HEK293T (cell line): ENCODE results near the gene CBR4.
A peak's percentile ranks its signal among the peaks of the same experiment; 100 is the strongest.
"Not testable (repeated sequence)": the region's sequence is repeated elsewhere in the genome, so short reads cannot be mapped to it uniquely, and the experiment has no call there.

Source experiments
- CTCF ChIA-PET: fragments of 350-600 bp; formaldehyde crosslinking; extraction: SDS; loops from one replicate; lab custom pipeline; 2021; ENCODE audit warnings: antibody characterized with exemption, inconsistent platforms; lab: Yijun Ruan, JAX
- POLR2A ChIA-PET: fragments of 350-600 bp; formaldehyde crosslinking; extraction: SDS; loops from one replicate; lab custom pipeline; 2020; ENCODE audit warnings: antibody characterized with exemption, inconsistent platforms; lab: Yijun Ruan, JAX
- DNase-seq: peaks from one replicate; pipeline ENCODE4 v3.0.0; 2012; ENCODE audit warnings: mixed read lengths; ENCODE audit errors: extremely low spot score
- ARNT ChIP-seq: fragments of 450-650 bp; IDR thresholded peaks from 2 replicates; pipeline ENCODE4 v1.6.1; 2017; ENCODE audit warnings: mild to moderate bottlenecking
- BHLHE40 ChIP-seq: fragments of 450-650 bp; IDR thresholded peaks from 2 replicates; pipeline ENCODE4 v1.6.1; 2016; ENCODE audit warnings: mild to moderate bottlenecking, moderate library complexity, borderline replicate concordance
- CTBP1 ChIP-seq: fragments of 450-650 bp; IDR thresholded peaks from 2 replicates; pipeline ENCODE4 v1.6.1; 2016; ENCODE audit warnings: borderline replicate concordance
- FOXA1 ChIP-seq: fragments of 450-650 bp; IDR thresholded peaks from 2 replicates; pipeline ENCODE4 v1.6.1; 2016; ENCODE audit warnings: mild to moderate bottlenecking
- FOXK2 ChIP-seq: fragments of 450-650 bp; IDR thresholded peaks from 2 replicates; pipeline ENCODE4 v1.6.1; 2016; ENCODE audit warnings: mild to moderate bottlenecking
- FOXM1 ChIP-seq: fragments of 450-650 bp; IDR thresholded peaks from 2 replicates; pipeline ENCODE4 v1.6.1; 2017; ENCODE audit warnings: mild to moderate bottlenecking, borderline replicate concordance
- HDGF ChIP-seq: fragments of 450-650 bp; IDR thresholded peaks from 2 replicates; pipeline ENCODE4 v1.6.1; 2017; ENCODE audit warnings: antibody characterized with exemption, borderline replicate concordance
- L3MBTL2 ChIP-seq: fragments of 450-650 bp; conservative IDR thresholded peaks from 2 replicates; pipeline ENCODE4 v1.6.1; 2016; ENCODE audit warnings: mild to moderate bottlenecking
- LEF1 ChIP-seq: fragments of 450-650 bp; IDR thresholded peaks from 2 replicates; pipeline ENCODE4 v1.6.1; 2017; ENCODE audit warnings: mild to moderate bottlenecking, borderline replicate concordance
- NFRKB ChIP-seq: fragments of 450-650 bp; IDR thresholded peaks from 2 replicates; pipeline ENCODE4 v1.6.1; 2016; ENCODE audit warnings: mild to moderate bottlenecking, moderate library complexity
- SP1 ChIP-seq: fragments of 450-650 bp; IDR thresholded peaks from 2 replicates; pipeline ENCODE4 v1.6.1; 2017
- SUZ12 ChIP-seq: fragments of 450-650 bp; IDR thresholded peaks from 2 replicates; pipeline ENCODE4 v1.6.1; 2016; ENCODE audit warnings: mild to moderate bottlenecking
- TARDBP ChIP-seq: fragments of 450-650 bp; IDR thresholded peaks from 2 replicates; pipeline ENCODE4 v1.6.1; 2016
- ZNF384 ChIP-seq: fragments of 450-650 bp; IDR thresholded peaks from 2 replicates; pipeline ENCODE4 v1.6.1; 2016
- TF ChIP-seq, protein P1 (sequence below): fragments of 450-650 bp; IDR thresholded peaks from 2 replicates; pipeline ENCODE4 v1.6.1; 2016

Gene CBR4

GRCh38 chr4:168972596-168972995, 37.5 kb downstream of the CBR4 start:
- TF ChIP-seq FOXA1, result no peak
- no peak for TF ChIP-seq FOXK2
- TF ChIP-seq ZNF384, result no peak
- TF ChIP-seq SP1, result no peak
- TF ChIP-seq L3MBTL2, result no peak
- no peak for TF ChIP-seq HDGF
- TF ChIP-seq, protein P1, sequence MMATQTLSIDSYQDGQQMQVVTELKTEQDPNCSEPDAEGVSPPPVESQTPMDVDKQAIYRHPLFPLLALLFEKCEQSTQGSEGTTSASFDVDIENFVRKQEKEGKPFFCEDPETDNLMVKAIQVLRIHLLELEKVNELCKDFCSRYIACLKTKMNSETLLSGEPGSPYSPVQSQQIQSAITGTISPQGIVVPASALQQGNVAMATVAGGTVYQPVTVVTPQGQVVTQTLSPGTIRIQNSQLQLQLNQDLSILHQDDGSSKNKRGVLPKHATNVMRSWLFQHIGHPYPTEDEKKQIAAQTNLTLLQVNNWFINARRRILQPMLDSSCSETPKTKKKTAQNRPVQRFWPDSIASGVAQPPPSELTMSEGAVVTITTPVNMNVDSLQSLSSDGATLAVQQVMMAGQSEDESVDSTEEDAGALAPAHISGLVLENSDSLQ, result no peak
- no peak for TF ChIP-seq TARDBP
- TF ChIP-seq FOXM1, result no peak
- TF ChIP-seq ARNT, result no peak
- ChIA-PET CTCF (no interaction called here), POLR2A (interaction anchor here (0.9 kb wide), 1 partner anchor 37 kb away, joined by 4 read pairs; the partner anchor contains the start of gene CBR4)
- DNase-seq, result no peak

- DNase-seq, result no peak
- POLR2A ChIA-PET, result no interaction called here
These were observed 49.3 kb downstream of the CBR4 start for GRCh38 chr4:168960716-168961115.

DNA sequence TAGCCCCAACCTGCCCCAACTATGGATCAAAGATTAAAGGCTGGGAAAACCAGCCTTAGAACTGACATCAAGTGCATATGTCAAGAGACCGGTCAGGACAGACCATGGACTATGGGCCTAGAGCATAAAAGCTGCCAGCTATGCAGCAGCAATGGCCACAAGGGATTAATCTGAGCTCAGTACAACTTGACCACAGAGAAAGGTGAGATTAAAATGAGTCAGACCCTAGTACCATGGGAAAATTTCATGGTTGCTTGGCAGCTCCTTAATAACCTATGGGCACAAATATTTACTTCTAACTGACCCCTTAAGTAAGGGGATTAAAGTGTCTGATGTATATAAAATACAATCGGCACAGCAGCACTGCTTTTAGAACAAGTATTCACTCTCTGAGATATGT, 54.4 kb downstream of the CBR4 start:
- DNase-seq, result no peak
- TF ChIP-seq BHLHE40, result no peak
- no peak for TF ChIP-seq SP1
- TF ChIP-seq ZNF384, result no peak
- no peak for TF ChIP-seq FOXM1
- no peak for TF ChIP-seq TARDBP
- TF ChIP-seq SUZ12, result no peak
- TF ChIP-seq LEF1, result no peak
- no peak for TF ChIP-seq ARNT
- POLR2A ChIA-PET, result interaction anchor here (1.2 kb wide), 1 partner anchor 54 kb away, joined by 4 read pairs; the partner anchor contains the start of gene CBR4
- CTCF ChIA-PET, result interaction anchor here (0.7 kb wide), 1 partner anchor 55 kb away, joined by 3 read pairs; the partner anchor contains the start of gene CBR4

More at GRCh38 chr4:168960716-168961115, 49.3 kb downstream of the CBR4 start:
- TF ChIP-seq HDGF (no peak), NFRKB (no peak), CTBP1 (no peak), SUZ12 (no peak), L3MBTL2 (no peak), FOXK2 (no peak), FOXA1 (no peak), SP1 (no peak), LEF1 (no peak), TARDBP (no peak)
- CTCF ChIA-PET, result interaction anchor here (0.8 kb wide), 1 partner anchor 50 kb away, joined by 3 read pairs; no protein-coding TSS in a partner anchor

DNA sequence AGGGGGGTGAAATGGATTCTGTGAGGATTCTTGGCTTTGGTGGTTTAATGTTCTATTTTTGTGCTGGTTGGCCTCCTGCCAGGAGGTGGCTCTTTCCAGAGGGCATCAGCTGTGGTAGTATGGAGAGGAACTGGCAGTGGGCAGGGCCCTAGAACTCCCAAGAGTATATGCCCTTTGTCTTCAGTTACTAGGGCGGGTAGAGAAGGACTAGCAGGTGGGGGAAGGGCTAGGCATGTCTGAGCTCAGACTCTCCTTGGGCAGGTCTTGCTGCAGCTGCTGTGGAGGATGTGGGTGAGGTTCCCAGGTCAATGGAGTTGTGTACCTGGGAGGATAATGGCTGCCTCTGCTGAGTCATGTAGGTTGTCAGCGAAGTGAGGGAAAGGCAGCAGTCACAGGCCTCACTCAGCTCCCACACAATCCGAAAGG, 57.2 kb downstream of the CBR4 start:
- POLR2A ChIA-PET, DNase-seq, CTCF ChIA-PET: not testable (repeated sequence)

DNA sequence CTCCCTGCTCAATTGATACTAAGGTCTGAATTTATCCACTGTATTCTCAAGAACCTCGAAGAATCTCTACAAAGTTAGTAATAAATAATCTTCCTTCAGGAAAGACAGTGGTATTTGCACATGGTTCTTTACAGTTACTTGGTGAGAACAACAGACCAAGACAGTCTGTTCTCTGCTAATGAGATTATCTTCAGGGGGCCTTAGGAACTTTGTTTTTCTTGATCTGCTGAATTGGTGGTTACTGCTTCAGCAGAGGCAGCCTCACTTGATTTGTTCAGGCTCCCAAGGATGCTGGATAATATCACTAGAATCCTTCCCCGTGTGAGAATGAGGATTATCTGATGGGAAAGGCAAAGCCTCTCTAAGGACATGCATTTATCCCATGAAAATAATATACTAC, 64.8 kb downstream of the CBR4 start:
- POLR2A ChIA-PET, result no interaction called here
- TF ChIP-seq ZNF384 (no peak), ARNT (no peak), LEF1 (no peak)
- CTCF ChIA-PET, result no interaction called here
- no peak for DNase-seq

GRCh38 chr4:168942985-168943384, 67.1 kb downstream of the CBR4 start:
- DNase-seq, result peak; percentile 33
- CTCF ChIA-PET, result interaction anchor here (0.6 to 0.8 kb wide), 5 partner anchors 12 to 790 kb away, joined by 3 to 7 read pairs (median 3); no protein-coding TSS in a partner anchor

More at GRCh38 chr4:168942985-168943384, 67.1 kb downstream of the CBR4 start:
- TF ChIP-seq ARNT, result no peak
- POLR2A ChIA-PET, result no interaction called here
